ENCODE measurements around the gene TCIRG1. TPM values are rescaled to one million over a fixed set of nuclear protein-coding genes. Genes with fewer than 3 reads are reported as not detected.

The TCIRG1 gene
- total RNA-seq, 4 donors from 2014 or later, result 29.6 to 57.1 (median 34.8) TPM

DNA sequence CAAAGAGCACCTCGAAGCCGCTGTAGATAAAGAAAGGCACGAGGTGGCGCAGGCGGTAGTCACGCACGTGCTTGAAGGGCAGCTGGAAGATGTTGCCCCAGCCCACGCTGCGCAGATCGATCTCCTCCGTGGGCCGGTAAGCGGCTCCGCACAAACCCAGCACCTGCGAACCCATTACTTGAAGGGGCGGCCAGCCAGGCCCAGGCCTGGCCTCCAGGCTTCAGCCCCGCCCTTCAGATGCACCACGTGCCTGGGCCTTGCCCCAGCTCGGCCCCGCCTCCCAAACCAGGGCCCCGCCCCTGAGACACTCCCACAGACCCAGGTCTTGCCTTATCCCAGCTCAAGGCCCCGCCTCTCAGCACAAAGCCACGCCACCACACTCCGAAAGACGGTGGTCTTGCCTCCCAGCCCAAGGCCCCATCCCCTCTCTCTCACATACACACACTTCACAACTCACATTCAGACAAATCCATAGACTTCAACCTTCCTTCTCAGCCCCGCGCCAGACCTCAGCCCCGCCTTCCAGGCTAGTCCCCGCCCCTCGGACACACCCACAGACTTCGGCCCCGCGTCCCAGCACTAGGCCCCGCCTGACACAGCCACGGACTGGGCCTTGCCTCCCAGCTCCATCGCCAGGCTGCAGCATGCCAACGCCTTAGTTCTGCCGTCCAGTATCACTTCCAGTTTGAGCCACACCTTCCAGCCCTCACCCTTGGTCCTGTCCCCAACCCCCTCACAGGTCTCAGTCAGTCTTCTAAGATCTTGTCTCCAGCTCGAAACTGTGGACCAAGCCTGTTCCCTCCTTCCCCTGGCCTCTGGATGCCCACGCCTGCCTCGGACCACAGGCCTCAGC, 42.0 kb upstream of the TCIRG1 start:
- no peak overlapping the region for H3K4me3 ChIP-seq (ENCODE audit: low read depth, poor library complexity, severe bottlenecking)
- intact Hi-C loops (cut with DNase I; ENCODE audit: low total_unique reads), result no loop called here
- peak; percentile 39 to 88 for DNase-seq (ENCODE audit: low spot score in 2 of 2)
- WGBS, 2 donors, result 64 to 68% methylated on average over 40 to 41 of the region's 41 CpGs
- TF ChIP-seq, protein P1, sequence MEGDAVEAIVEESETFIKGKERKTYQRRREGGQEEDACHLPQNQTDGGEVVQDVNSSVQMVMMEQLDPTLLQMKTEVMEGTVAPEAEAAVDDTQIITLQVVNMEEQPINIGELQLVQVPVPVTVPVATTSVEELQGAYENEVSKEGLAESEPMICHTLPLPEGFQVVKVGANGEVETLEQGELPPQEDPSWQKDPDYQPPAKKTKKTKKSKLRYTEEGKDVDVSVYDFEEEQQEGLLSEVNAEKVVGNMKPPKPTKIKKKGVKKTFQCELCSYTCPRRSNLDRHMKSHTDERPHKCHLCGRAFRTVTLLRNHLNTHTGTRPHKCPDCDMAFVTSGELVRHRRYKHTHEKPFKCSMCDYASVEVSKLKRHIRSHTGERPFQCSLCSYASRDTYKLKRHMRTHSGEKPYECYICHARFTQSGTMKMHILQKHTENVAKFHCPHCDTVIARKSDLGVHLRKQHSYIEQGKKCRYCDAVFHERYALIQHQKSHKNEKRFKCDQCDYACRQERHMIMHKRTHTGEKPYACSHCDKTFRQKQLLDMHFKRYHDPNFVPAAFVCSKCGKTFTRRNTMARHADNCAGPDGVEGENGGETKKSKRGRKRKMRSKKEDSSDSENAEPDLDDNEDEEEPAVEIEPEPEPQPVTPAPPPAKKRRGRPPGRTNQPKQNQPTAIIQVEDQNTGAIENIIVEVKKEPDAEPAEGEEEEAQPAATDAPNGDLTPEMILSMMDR (IDR thresholded peaks at IDR 0.05), result no peak
- no peak for TF ChIP-seq POLR2A (IDR thresholded peaks at IDR 0.05)

GRCh38 chr11:67997475-67997921, 41.3 kb upstream of the TCIRG1 start:
- intact Hi-C loops (cut with DNase I; ENCODE audit: low total_unique reads), result no loop called here
- no peak for TF ChIP-seq POLR2A (IDR thresholded peaks at IDR 0.05)
- TF ChIP-seq, protein P1 (IDR thresholded peaks at IDR 0.05), result no peak
- DNase-seq (ENCODE audit: low spot score in 2 of 2), result peak in 1 of 2 donors; percentile 81
- 92 to 93% methylated on average over 29 of the region's 29 CpGs for WGBS, 2 donors
- H3K4me3 ChIP-seq (ENCODE audit: low read depth, poor library complexity, severe bottlenecking), result no peak overlapping the region

DNA sequence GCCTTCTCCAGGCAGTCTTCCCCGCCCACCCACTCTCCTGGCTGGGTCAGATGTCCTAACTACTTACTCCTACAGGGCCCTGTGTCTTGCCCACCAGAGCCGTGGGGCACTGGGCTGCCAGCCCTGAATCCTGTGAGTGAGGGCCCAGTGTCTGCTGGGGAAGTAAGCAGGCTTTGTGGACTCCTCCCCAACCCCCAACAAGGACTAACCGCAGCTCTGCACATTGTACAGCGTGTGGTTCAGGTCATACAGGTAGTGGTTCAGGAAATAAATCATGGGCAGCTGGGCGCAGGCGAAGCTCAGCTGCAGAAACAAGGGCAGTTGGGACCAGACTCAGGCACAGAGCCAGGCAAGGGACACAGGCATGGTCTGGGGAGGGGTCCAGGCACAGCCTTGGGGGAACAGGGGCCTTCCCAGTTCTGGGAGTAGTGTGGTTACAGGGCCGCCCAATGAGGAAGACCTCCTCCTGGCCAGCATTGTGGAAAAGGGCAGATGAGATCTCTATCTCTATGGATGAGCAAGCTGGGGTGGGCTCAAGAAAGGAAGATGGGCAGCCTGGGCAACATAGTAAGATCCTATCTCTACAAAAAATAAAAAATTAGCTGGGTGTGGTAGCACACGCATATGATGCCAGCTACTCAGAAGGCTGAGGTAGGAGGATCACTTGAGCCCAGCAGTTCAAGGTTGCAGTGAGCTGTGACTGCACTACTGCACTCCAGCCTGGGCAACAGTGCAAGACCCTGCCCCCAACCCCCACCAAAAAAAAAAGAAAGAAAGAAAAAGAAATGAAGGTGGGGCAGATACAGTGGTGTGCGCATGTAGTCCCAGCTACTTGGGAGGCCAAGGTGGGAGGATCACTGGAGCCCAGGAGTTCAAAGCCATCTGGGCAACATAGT, 40.4 kb upstream of the TCIRG1 start:
- DNase-seq (ENCODE audit: low spot score in 2 of 2), result no peak
- intact Hi-C loops (cut with DNase I; ENCODE audit: low total_unique reads), result no loop called here
- WGBS, 2 donors, result 90 to 93% methylated on average over 9 of the region's 9 CpGs
- TF ChIP-seq, protein P1 (IDR thresholded peaks at IDR 0.05), result no peak
- no peak for TF ChIP-seq POLR2A (IDR thresholded peaks at IDR 0.05)
- no peak overlapping the region for H3K4me3 ChIP-seq (ENCODE audit: low read depth, poor library complexity, severe bottlenecking)

DNA sequence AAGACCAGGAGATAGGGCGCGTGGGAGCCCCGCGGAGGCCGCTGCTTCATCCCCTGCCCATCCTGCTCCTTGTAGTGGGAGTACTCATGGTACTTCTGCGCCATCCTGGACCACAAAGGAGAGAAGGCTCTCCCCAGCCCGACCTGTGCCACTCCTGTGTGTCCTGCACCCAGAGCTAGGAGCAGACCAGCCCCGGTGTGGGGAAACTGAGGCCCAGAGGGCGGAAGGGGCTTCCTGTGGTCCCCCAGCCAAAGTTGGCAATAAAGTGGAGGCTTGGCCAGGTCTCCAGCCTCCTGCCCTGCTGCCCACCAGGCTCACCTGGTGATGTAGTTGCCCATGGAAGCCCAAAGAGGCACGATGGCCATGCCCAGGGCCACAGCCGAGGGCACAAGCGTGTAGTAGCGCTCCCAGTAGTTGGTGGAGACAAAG, 39.6 kb upstream of the TCIRG1 start:
- intact Hi-C loops (cut with DNase I; ENCODE audit: low total_unique reads), result no loop called here
- peak in 1 of 2 donors; percentile 84 for DNase-seq (ENCODE audit: low spot score in 2 of 2)
- TF ChIP-seq, protein P1 (IDR thresholded peaks at IDR 0.05), result no peak
- no peak for TF ChIP-seq POLR2A (IDR thresholded peaks at IDR 0.05)
- 96 to 97% methylated on average over 11 to 13 of the region's 13 CpGs for WGBS, 2 donors
- no peak overlapping the region for H3K4me3 ChIP-seq (ENCODE audit: low read depth, poor library complexity, severe bottlenecking)

GRCh38 chr11:67999704-68000103, 39.1 kb upstream of the TCIRG1 start:
- intact Hi-C loops (cut with DNase I; ENCODE audit: low total_unique reads), result no loop called here
- no peak overlapping the region for H3K4me3 ChIP-seq (ENCODE audit: low read depth, poor library complexity, severe bottlenecking)
- TF ChIP-seq POLR2A (IDR thresholded peaks at IDR 0.05), result no peak
- TF ChIP-seq, protein P1 (IDR thresholded peaks at IDR 0.05), result no peak
- 93 to 98% methylated on average over 5 of the region's 5 CpGs for WGBS, 2 donors
- no peak for DNase-seq (ENCODE audit: low spot score in 2 of 2)

All from lower leg skin (tissue), 4 donors.